ENCODE results near the gene ANAPC15.
"Not testable (repeated sequence)": the region's sequence is repeated elsewhere in the genome, so short reads cannot be mapped to it uniquely, and the experiment has no call there.

ANAPC15 gene

GRCh38 chr11:72146625-72147024, 34.1 kb upstream of the ANAPC15 start:
- TF ChIP-seq EZH2 (IDR thresholded peaks at IDR 0.05; ENCODE audit: borderline replicate concordance, low read length) = no peak
- TF ChIP-seq CTCF (IDR thresholded peaks at IDR 0.05; ENCODE audit: low read length) = no peak
- H3K36me3 ChIP-seq (ENCODE audit: insufficient read depth, low read length) = no peaks in the 10 kb centered on the region
- H3K9ac ChIP-seq (ENCODE audit: low read length) = no peak overlapping the region
- H3K79me2 ChIP-seq (ENCODE audit: insufficient read depth, low read length) = no peaks in the 10 kb centered on the region
- no peaks in the 10 kb centered on the region for H3K27me3 ChIP-seq (ENCODE audit: insufficient read depth, low read length)
- no peak overlapping the region for H3K4me2 ChIP-seq (ENCODE audit: low read length)
- H3K9me2 ChIP-seq (ENCODE audit: low read depth, low read length) = no peaks in the 10 kb centered on the region
- no peak overlapping the region for H3K27ac ChIP-seq (ENCODE audit: low read depth, low read length, poor library complexity, severe bottlenecking)
- no peaks in the 10 kb centered on the region for H3K9me3 ChIP-seq (ENCODE audit: low read length)
- H3K4me1 ChIP-seq (ENCODE audit: insufficient read depth, low read length, severe bottlenecking) = no peaks in the 10 kb centered on the region
- H2AFZ ChIP-seq (ENCODE audit: low read length) = no peak overlapping the region
- no peaks in the 10 kb centered on the region for H3F3A ChIP-seq (ENCODE audit: insufficient read depth, low read length)
- H3K4me3 ChIP-seq (ENCODE audit: low read depth, low read length, poor library complexity, severe bottlenecking) = no peak overlapping the region
- no peaks in the 10 kb centered on the region for H4K20me1 ChIP-seq (ENCODE audit: insufficient read depth, low read length)

DNA sequence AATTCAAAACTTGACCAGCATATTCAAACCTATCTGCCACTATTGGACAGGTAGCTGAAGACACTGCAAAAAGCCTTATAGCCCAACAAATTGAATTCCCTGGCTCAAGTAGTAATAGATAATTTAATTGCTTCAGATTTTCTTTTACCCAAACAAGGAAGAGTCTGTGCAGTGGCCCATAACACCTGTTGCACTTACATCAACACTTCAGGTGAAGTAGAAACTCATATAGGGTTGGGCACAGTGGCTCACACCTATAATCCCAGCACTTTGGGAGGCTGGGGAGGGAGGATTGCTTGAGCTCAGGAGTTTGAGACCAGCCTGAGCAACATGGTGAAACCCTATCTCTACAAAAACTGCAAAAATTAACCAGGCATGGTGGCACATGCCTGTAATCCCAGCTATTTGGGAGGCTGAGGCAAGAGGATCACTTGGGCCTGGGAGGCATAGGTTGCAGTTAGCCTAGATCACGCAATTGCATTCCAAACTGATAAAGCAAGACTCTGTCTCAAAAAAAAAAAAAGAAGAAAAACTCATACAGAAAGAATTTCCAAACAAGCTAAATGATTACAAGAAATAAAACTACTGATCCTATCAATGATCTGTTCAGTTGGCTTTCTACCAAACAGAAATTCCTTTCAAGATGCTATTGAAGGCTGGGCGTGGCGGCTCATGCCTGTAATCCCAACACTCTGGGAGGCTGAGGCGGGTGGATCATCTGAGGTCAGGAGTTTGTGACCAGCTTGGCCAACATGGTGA, 32.5 kb upstream of the ANAPC15 start:
- Histone ChIP-seq H2AFZ (ENCODE audit: low read length) (no peak overlapping the region), H3K4me3 (ENCODE audit: low read depth, low read length, poor library complexity, severe bottlenecking) (no peak overlapping the region), H3K9me3 (ENCODE audit: low read length) (no peaks in the 10 kb centered on the region), H3K4me2 (ENCODE audit: low read length) (no peak overlapping the region), H3F3A (ENCODE audit: insufficient read depth, low read length) (no peaks in the 10 kb centered on the region), H3K27me3 (ENCODE audit: insufficient read depth, low read length) (no peaks in the 10 kb centered on the region), H3K9ac (ENCODE audit: low read length) (no peak overlapping the region), H3K27ac (ENCODE audit: low read depth, low read length, poor library complexity, severe bottlenecking) (no peak overlapping the region), H3K4me1 (ENCODE audit: insufficient read depth, low read length, severe bottlenecking) (no peaks in the 10 kb centered on the region), H3K9me2 (ENCODE audit: low read depth, low read length) (no peaks in the 10 kb centered on the region), H3K79me2 (ENCODE audit: insufficient read depth, low read length) (no peaks in the 10 kb centered on the region), H3K36me3 (ENCODE audit: insufficient read depth, low read length) (no peaks in the 10 kb centered on the region), H4K20me1 (ENCODE audit: insufficient read depth, low read length) (no peaks in the 10 kb centered on the region)
- TF ChIP-seq CTCF (IDR thresholded peaks at IDR 0.05; ENCODE audit: low read length) (no peak), EZH2 (IDR thresholded peaks at IDR 0.05; ENCODE audit: borderline replicate concordance, low read length) (no peak)

DNA sequence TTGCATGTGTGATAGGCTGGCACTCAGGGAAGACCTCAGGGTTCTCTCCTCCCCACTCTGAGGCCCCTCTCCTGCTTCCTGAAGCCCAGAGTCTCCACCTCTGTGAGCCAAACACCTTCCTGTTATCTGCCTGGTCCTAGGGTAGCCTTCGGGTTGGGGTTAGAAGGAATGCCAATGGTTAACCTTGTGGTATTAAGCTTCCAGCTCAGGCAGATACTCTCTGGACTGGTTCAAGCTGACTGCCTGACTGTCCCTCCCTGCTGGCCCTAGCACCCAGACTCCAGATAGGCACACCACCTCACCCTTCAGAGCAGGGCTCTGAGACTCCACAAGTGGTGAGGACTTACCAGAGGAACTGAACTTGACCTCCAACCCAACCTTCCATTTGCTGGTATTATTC, 30.0 kb upstream of the ANAPC15 start:
- not testable (repeated sequence) for H3K9ac ChIP-seq (ENCODE audit: low read length); H3K27me3 ChIP-seq (ENCODE audit: insufficient read depth, low read length); H3K4me2 ChIP-seq (ENCODE audit: low read length); H2AFZ ChIP-seq (ENCODE audit: low read length); H3K36me3 ChIP-seq (ENCODE audit: insufficient read depth, low read length); H3K27ac ChIP-seq (ENCODE audit: low read depth, low read length, poor library complexity, severe bottlenecking); H3K9me2 ChIP-seq (ENCODE audit: low read depth, low read length); H3K4me1 ChIP-seq (ENCODE audit: insufficient read depth, low read length, severe bottlenecking); H3K4me3 ChIP-seq (ENCODE audit: low read depth, low read length, poor library complexity, severe bottlenecking); H4K20me1 ChIP-seq (ENCODE audit: insufficient read depth, low read length); H3K9me3 ChIP-seq (ENCODE audit: low read length); H3F3A ChIP-seq (ENCODE audit: insufficient read depth, low read length); H3K79me2 ChIP-seq (ENCODE audit: insufficient read depth, low read length)

DNA sequence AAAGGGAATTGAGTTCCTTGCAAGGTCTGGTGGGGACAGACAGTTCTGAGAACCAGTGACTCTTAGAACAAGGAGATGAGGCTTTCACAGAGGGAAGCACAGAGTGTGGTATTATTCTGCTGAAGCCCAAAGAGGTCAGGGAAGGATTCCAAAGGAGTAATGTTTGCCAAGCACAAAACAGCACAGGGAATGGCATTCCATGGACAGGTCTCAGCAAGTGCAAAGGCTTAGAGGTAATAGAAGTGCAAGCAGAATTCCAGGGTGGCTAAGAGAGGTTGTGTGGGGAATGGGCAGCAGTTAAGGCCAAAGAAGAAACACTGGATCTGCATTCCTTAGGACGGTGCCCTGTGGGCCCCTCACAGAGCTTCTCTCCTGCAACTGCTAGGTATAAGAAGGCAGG, 29.6 kb upstream of the ANAPC15 start:
- not testable (repeated sequence) for H3K9me2 ChIP-seq (ENCODE audit: low read depth, low read length); H3K79me2 ChIP-seq (ENCODE audit: insufficient read depth, low read length); H3K27ac ChIP-seq (ENCODE audit: low read depth, low read length, poor library complexity, severe bottlenecking); H3K27me3 ChIP-seq (ENCODE audit: insufficient read depth, low read length); H3F3A ChIP-seq (ENCODE audit: insufficient read depth, low read length); H3K4me3 ChIP-seq (ENCODE audit: low read depth, low read length, poor library complexity, severe bottlenecking); H3K9me3 ChIP-seq (ENCODE audit: low read length); H3K9ac ChIP-seq (ENCODE audit: low read length); H3K4me1 ChIP-seq (ENCODE audit: insufficient read depth, low read length, severe bottlenecking); H2AFZ ChIP-seq (ENCODE audit: low read length); H3K36me3 ChIP-seq (ENCODE audit: insufficient read depth, low read length); H4K20me1 ChIP-seq (ENCODE audit: insufficient read depth, low read length); H3K4me2 ChIP-seq (ENCODE audit: low read length)

Data from OCI-LY1 (cell line).